GM18505 (cell line): ENCODE results near the gene IPO5.
"Not testable (repeated sequence)": the region's sequence is repeated elsewhere in the genome, so short reads cannot be mapped to it uniquely, and the experiment has no call there.

ENCODE experiments used
- ATAC-seq: cut with Tn5 transposase; IDR thresholded peaks from one replicate; pipeline ENCODE4 v1.9.1; 2021; ENCODE audit not compliant: unreplicated experiment
- POLR2A ChIP-seq: IDR thresholded peaks from 4 replicates; pipeline ENCODE4 v1.6.1; 2011; ENCODE audit warnings: borderline replicate concordance; ENCODE audit not compliant: insufficient read depth, insufficient read length; ENCODE audit errors: extremely low read depth

Gene IPO5

GRCh38 chr13:98041081-98041820, 87.8 kb downstream of the IPO5 start:
- ATAC-seq, result no peak
- TF ChIP-seq POLR2A, result no peak

DNA sequence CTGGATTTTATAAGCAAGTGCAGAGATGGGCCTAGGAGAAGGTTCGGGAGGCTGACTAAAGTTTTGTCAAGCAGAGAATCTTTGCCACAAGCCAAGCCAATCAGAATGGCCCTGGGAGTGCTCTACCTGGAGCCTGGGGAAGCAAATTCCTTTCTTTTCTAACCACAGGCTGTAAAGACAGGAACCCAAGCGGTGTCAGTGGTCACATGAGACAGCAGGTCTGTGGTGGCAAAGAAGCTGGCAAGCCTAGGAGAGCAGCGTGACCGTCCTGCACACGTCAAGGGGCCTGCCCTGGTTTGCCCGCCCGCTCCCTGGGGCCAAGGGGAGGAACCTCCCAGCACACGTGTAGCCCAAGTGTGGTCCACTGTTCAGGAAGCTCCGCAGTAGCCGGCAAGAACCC, 90.8 kb downstream of the IPO5 start:
- no peak for ATAC-seq
- no peak for TF ChIP-seq POLR2A

- ATAC-seq, result not testable (repeated sequence)
Measured at GRCh38 chr13:98047785-98048184, 94.3 kb downstream of the IPO5 start.

DNA sequence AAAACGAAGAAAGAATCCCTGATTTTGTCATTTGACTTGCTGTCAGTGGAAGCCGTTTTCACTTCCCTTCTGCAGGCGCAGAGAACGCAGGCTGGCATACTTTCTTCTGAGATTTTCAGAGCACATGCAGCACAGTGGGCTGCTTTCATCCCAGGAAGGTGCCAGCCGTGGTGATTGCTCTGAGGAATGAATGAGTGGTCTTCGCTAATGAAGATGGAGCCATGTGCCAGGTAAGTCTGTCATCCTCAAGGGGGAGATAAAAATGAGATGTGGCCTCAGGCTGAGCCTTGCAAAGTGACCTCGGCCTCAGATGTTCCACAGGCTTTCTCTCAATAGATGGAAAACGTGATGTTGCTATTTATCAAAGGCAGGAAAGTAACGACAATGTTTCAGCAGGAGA, 94.8 kb downstream of the IPO5 start:
- no peak for TF ChIP-seq POLR2A
- ATAC-seq, result no peak

DNA sequence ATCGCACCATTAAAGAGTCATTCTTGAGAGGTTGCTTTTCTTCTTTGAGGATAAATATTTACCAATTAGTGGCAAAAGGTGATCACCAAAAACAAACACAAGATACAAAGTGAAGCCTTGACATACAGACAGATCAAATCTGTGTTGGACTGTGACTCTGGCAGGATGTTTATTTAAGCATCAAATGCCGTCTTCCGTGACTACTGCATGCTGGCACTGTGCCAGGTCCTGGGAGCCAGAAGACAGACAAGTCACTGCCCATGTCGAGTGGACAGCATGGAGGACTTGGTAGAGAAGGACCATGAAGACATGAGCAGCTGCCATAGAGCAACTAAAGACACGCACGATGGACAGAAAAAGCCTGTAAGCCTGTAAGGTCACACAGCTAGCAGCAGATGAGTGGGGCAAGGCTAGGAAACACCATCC, 96.6 kb downstream of the IPO5 start:
- no peak for TF ChIP-seq POLR2A
- ATAC-seq, result no peak

- TF ChIP-seq POLR2A, result no peak
- no peak for ATAC-seq
Measured at GRCh38 chr13:98052412-98052811, 98.9 kb downstream of the IPO5 start.

DNA sequence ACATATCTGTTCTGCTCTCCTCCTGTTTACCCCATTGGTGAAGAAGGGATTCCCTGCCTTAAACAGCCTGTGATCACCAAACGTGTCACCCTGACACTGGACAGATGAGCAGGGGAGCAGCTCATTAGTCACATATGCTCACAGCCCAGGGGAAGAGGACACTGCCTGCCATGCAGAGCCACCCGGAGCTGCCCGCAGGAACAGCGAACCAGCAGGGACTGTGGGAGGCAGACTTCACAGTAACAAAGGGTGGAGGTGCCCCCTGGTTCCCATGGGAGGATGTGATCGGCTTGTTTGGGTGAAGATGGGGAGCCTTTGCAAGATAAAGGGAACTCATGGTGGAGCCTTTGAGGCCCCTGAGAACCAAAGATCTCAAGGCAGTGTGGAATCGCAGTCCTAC, 100.8 kb downstream of the IPO5 start:
- TF ChIP-seq POLR2A, result no peak
- no peak for ATAC-seq

DNA sequence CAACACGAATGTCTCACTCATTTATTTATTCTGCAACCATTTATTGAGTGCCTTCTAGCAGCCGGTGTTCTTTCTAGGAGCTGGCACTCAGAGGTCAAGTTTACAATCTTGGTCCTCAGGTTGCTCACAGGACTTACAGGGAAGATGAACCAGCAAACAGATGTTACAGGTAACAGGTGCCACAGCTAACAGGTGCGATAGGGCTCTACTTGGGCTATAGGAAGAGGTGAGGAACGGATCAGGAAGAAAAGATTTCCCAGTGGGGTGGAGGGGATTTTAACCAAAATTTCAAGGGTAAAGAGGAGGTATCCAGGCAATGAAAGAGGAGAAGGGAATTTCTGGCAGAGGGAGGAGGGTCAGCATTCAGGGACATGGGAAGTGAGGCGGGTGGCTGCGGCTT, 102.1 kb downstream of the IPO5 start:
- no peak for TF ChIP-seq POLR2A
- no peak for ATAC-seq

- no peak for TF ChIP-seq POLR2A
- ATAC-seq, result no peak
Measured at GRCh38 chr13:98056839-98057410, 103.5 kb downstream of the IPO5 start.

- no peak for TF ChIP-seq POLR2A
- no peak for ATAC-seq
Measured at GRCh38 chr13:98059276-98059675, 105.8 kb downstream of the IPO5 start.

GRCh38 chr13:98060282-98060681, 106.8 kb downstream of the IPO5 start:
- no peak for ATAC-seq
- TF ChIP-seq POLR2A, result no peak

- TF ChIP-seq POLR2A, result no peak
Measured at GRCh38 chr13:98065468-98065867, 112.0 kb downstream of the IPO5 start.

GRCh38 chr13:98066636-98067035, 113.2 kb downstream of the IPO5 start:
- no peak for ATAC-seq
- no peak for TF ChIP-seq POLR2A

More at GRCh38 chr13:98065468-98065867, 112.0 kb downstream of the IPO5 start:
- ATAC-seq, result no peak

DNA sequence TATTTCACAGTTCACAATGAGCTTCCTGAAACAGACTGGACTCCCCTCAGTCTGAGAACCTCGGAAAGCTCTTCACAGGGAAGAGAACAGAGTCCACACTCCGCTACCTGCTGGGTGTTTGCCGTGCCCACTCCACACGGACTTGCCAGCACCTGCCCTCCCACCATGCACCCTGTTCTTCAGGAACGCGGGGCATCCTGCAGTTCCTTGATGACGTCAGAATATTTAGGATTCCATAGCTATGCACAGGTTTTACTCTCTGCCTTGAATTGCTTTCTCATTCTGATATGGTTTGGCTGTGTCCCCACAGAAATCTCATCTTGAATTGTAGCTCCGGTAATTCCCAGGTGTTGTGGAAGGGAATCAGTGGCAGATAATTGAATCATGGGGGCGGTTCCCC, 115.0 kb downstream of the IPO5 start:
- no peak for TF ChIP-seq POLR2A
- no peak for ATAC-seq
